K562 (cell line): ENCODE results near the gene PPT2. TPM values are rescaled to one million over a fixed set of nuclear protein-coding genes. Genes with fewer than 3 reads are reported as not detected.

Source experiments
- ESRRA ChIP-seq: fragments of 450-650 bp; IDR thresholded peaks from 2 replicates; pipeline ENCODE4 v1.6.1; 2014; ENCODE audit warnings: low read depth, mild to moderate bottlenecking, moderate library complexity, borderline replicate concordance
- HLTF ChIP-seq: fragments of 450-650 bp; IDR thresholded peaks from 2 replicates; pipeline ENCODE4 v1.6.1; 2016
- IFI16 ChIP-seq: fragments of 250-450 bp; sonication (Bioruptor Pico); IDR thresholded peaks from 2 replicates; pipeline ENCODE4 v2.1.2; 2022; ENCODE audit warnings: mild to moderate bottlenecking, inconsistent platforms
- KLF16 ChIP-seq: IDR thresholded peaks from 2 replicates; pipeline ENCODE4 v1.6.1; 2016; ENCODE audit warnings: antibody characterized with exemption
- MXD1 ChIP-seq: fragments of 250-450 bp; sonication (Bioruptor Pico); IDR thresholded peaks from 2 replicates; pipeline ENCODE4 v1.8.0; 2021; ENCODE audit warnings: borderline replicate concordance, mild to moderate bottlenecking, moderate library complexity; ENCODE audit not compliant: poor library complexity, severe bottlenecking
- OTX1 ChIP-seq: fragments of 450-650 bp; formaldehyde crosslinking; IDR thresholded peaks from 2 replicates; pipeline ENCODE4 v1.4.0; 2022; ENCODE audit warnings: mild to moderate bottlenecking
- PML ChIP-seq: IDR thresholded peaks from 2 replicates; pipeline ENCODE4 v1.6.1; 2012; ENCODE audit warnings: low read length, inconsistent platforms
- POLR2AphosphoS5 ChIP-seq: IDR thresholded peaks from 2 replicates; pipeline ENCODE4 v1.6.1; 2011; ENCODE audit warnings: mild to moderate bottlenecking, low read depth, low read length, moderate library complexity; ENCODE audit not compliant: control insufficient read depth, insufficient read depth
- RAD21 ChIP-seq, 2 experiments: fragments of 250-450 bp in 1 of 2; fragments of 450-650 bp in 1 of 2; sonication (Bioruptor Pico) in 1 of 2; formaldehyde crosslinking in 1 of 2; IDR thresholded peaks in 1 of 2; conservative IDR thresholded peaks in 1 of 2; 2 replicates each; pipeline versions ENCODE4 v1.4.0 to v1.8.0; 2020 to 2022; ENCODE audit warnings: mild to moderate bottlenecking in 2 of 2, moderate library complexity in 1 of 2
- RBM25 ChIP-seq: fragments of 200-400 bp; formaldehyde crosslinking; IDR thresholded peaks from 2 replicates; pipeline ENCODE4 v1.6.1; 2018; ENCODE audit warnings: low read length, low read depth, moderate library complexity; ENCODE audit not compliant: severe bottlenecking
- SRSF1 ChIP-seq: fragments of 200-400 bp; formaldehyde crosslinking; IDR thresholded peaks from 2 replicates; pipeline ENCODE4 v1.6.1; 2017; ENCODE audit warnings: mild to moderate bottlenecking, low read depth, low read length, moderate library complexity
- STAT5A ChIP-seq: IDR thresholded peaks from 2 replicates; pipeline ENCODE4 v1.6.1; 2012; ENCODE audit warnings: low read length, inconsistent platforms, borderline replicate concordance
- TOE1 ChIP-seq, 2 experiments: fragments of 450-650 bp in 1 of 2; sonication (generic) in 1 of 2; formaldehyde crosslinking in 1 of 2; IDR thresholded peaks; 2 replicates each; pipeline versions ENCODE4 v1.7.1 to v1.8.0; 2016 to 2022; ENCODE audit warnings: borderline replicate concordance in 2 of 2, mild to moderate bottlenecking in 2 of 2, antibody characterized with exemption in 1 of 2, inconsistent platforms in 1 of 2, low read depth in 1 of 2, missing genetic modification reagents in 1 of 2, moderate library complexity in 1 of 2
- ZNF511 ChIP-seq: sonication (generic); formaldehyde crosslinking; IDR thresholded peaks from 2 replicates; pipeline ENCODE4 v1.8.0; 2022; ENCODE audit warnings: mild to moderate bottlenecking, missing genetic modification reagents
- ZNF518B ChIP-seq: fragments of 250-450 bp; sonication (Bioruptor Pico); IDR thresholded peaks from 2 replicates; pipeline ENCODE4 v1.5.0; 2021; ENCODE audit warnings: mild to moderate bottlenecking, moderate library complexity
- polyA plus RNA-seq, 8 experiments: library from polyadenylated mRNA; depleted of rRNA in 4 of 8; stranded (reverse) in 5 of 8; unstranded in 3 of 8; fragments of >200 nt; fragmentation: Nextera tagmentation in 2 of 8; fragmentation: Illumina TruSeq in 1 of 8; extraction: Ambion mirVana in 2 of 8; extraction: Trizol in 1 of 8; gene quantifications; 2 replicates each; pipeline versions ENCODE4 v1.2.1 to v1.2.3, GENCODE V29; 2011 to 2014; ENCODE audit warnings: inconsistent platforms in 1 of 8, missing spikeins in 1 of 8
- total RNA-seq, 7 experiments: library from RNA; depleted of rRNA in 6 of 7; stranded (reverse); fragments of >200 nt in 6 of 7; fragmentation: Illumina TruSeq in 2 of 7; extraction: Trizol in 2 of 7; gene quantifications; 2 replicates each; pipeline versions ENCODE4 v1.2.1 to v1.2.3, GENCODE V29; 2011 to 2021; ENCODE audit warnings: low replicate concordance in 1 of 7

PPT2 gene
- total and polyA plus RNA-seq, 9 of the 15 experiments (the other 6 are each of a cell fraction or from before 2014, with no cell fraction given): 27.4 to 98.8 (median 69.9) TPM

- TF ChIP-seq ZNF518B (CRISPR knock-in tag) (no peak), PML (peak; percentile 14; the same call in 1 of the 2 replicates), KLF16 (no peak), RBM25 (peak; percentile 99), ZNF511 (CRISPR knock-in tag) (no peak), OTX1 (CRISPR knock-in tag) (0 out of 2 replicates have a peak, but pooled peaks have one; percentile 27), SRSF1 (no peak), RAD21 (CRISPR knock-in tag; conservative IDR thresholded peaks at IDR 0.05 in 1 of 2, IDR thresholded peaks at IDR 0.05 in 1 of 2) (no peak), TOE1 (IDR thresholded peaks at IDR 0.05; ENCODE audit: borderline replicate concordance) (no peak), TOE1 (CRISPR knock-in tag; IDR thresholded peaks at IDR 0.05; ENCODE audit: borderline replicate concordance, low read depth) (no peak), IFI16 (CRISPR knock-in tag) (no peak), STAT5A (no peak), HLTF (no peak), POLR2AphosphoS5 (no peak), ESRRA (peak; percentile 74; the same call in 1 of the 2 replicates), MXD1 (CRISPR knock-in tag) (no peak)
Observed at GRCh38 chr6:32177788-32178546, 24.0 kb downstream of the PPT2 start, which contains the start of gene RNF5 (continued).
